Effector CD8-positive, alpha-beta T cell (primary cell): ENCODE results near the gene VCP.

Experiments
- DNase-seq: peaks from one replicate; lab custom pipeline; 2025; lab: John Stamatoyannopoulos, UW
- total RNA-seq, 4 experiments: gene quantifications; one replicate each; lab custom pipeline; 2026; lab: John Stamatoyannopoulos, UW

Gene VCP
- total RNA-seq, result 374 to 510 (median 420) reads per million in 4 experiments

GRCh38 chr9:35072461-35073278 is at the start of gene VCP:
Gene VCP, minus strand, starts transcription at chr9:35072625. Its CDS starts 272 bp downstream, at chr9:35072353.
- DNase-seq, result peak; percentile 95

- DNase-seq, result peak; percentile 78
Measured at GRCh38 chr9:35116898-35117551, 44.6 kb upstream of the VCP start.

GRCh38 chr9:35116539-35116897 is 44.1 kb upstream of the VCP start:
- DNase-seq, result no peak

GRCh38 chr9:35115680-35116538 is 43.5 kb upstream of the VCP start, which contains the start of gene ATOSB:
Gene ATOSB, minus strand, starts transcription at chr9:35115862. Its CDS starts 7,588 bp downstream, at chr9:35108274.
- peak; percentile 90 for DNase-seq

GRCh38 chr9:35114840-35115628 is 42.6 kb upstream of the VCP start:
- no peak for DNase-seq

GRCh38 chr9:35114113-35114839 is 41.9 kb upstream of the VCP start:
- DNase-seq, result peak; percentile 52

- no peak for DNase-seq
Measured at GRCh38 chr9:35112257-35113020, 40.0 kb upstream of the VCP start.

GRCh38 chr9:35111001-35111933 is 38.8 kb upstream of the VCP start:
- DNase-seq, result peak; percentile 93

- no peak for DNase-seq
Measured at GRCh38 chr9:35110327-35110761, 37.9 kb upstream of the VCP start.

GRCh38 chr9:35108946-35109575 is 36.6 kb upstream of the VCP start:
- no peak for DNase-seq

GRCh38 chr9:35108461-35108860 is 36.0 kb upstream of the VCP start:
- DNase-seq, result no peak

GRCh38 chr9:35107297-35108290 is 35.2 kb upstream of the VCP start:
- no peak for DNase-seq

- no peak for DNase-seq
Measured at GRCh38 chr9:35106343-35106730, 33.9 kb upstream of the VCP start.

- DNase-seq, result no peak
Measured at GRCh38 chr9:35105571-35106342, 33.3 kb upstream of the VCP start.

GRCh38 chr9:35105126-35105525 is 32.7 kb upstream of the VCP start:
- DNase-seq, result no peak

- DNase-seq, result no peak
Measured at GRCh38 chr9:35104586-35104985, 32.2 kb upstream of the VCP start.
